ENCODE measurements around the gene ATP5F1D.

Gene ATP5F1D

GRCh38 chr19:1271528-1272422 is 30.2 kb downstream of the ATP5F1D start:
- no peak for DNase-seq

DNA sequence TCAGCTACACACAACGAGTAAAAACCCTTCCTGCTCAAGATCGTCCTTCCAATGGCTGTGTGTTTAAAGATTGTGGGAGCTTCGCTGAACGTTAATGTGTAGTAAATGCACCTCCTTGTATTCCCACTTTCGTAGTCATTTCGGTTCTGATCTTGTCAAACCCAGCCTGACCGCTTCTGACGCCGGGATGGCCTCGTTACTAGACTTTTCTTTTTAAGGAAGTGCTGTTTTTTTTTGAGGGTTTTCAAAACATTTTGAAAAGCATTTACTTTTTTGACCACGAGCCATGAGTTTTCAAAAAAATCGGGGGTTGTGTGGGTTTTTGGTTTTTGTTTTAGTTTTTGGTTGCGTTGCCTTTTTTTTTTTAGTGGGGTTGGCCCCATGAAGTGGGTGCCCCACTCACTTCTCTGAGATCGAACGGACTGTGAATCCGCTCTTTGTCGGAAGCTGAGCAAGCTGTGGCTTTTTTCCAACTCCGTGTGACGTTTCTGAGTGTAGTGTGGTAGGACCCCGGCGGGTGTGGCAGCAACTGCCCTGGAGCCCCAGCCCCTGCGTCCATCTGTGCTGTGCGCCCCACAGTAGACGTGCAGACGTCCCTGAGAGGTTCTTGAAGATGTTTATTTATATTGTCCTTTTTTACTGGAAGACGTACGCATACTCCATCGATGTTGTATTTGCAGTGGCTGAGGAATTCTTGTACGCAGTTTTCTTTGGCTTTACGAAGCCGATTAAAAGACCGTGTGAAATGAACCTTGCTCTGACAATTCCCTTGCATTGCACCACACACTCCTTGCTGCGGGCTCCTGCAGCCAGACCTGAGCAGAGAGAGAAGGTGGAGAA is 31.1 kb downstream of the ATP5F1D start:
- no peak for DNase-seq

GRCh38 chr19:1273263-1274041 is 31.9 kb downstream of the ATP5F1D start:
- DNase-seq = peak; percentile 12

GRCh38 chr19:1274081-1274851 is 32.7 kb downstream of the ATP5F1D start:
- DNase-seq = no peak

GRCh38 chr19:1274852-1275259 is 33.3 kb downstream of the ATP5F1D start:
- no peak for DNase-seq

GRCh38 chr19:1275260-1275975 is 33.9 kb downstream of the ATP5F1D start, which contains the start of gene FAM174C:
TSS of gene FAM174C (plus strand) at chr19:1275530. CDS start at chr19:1275550, 20 bp downstream.
- peak; percentile 97 for DNase-seq

DNA sequence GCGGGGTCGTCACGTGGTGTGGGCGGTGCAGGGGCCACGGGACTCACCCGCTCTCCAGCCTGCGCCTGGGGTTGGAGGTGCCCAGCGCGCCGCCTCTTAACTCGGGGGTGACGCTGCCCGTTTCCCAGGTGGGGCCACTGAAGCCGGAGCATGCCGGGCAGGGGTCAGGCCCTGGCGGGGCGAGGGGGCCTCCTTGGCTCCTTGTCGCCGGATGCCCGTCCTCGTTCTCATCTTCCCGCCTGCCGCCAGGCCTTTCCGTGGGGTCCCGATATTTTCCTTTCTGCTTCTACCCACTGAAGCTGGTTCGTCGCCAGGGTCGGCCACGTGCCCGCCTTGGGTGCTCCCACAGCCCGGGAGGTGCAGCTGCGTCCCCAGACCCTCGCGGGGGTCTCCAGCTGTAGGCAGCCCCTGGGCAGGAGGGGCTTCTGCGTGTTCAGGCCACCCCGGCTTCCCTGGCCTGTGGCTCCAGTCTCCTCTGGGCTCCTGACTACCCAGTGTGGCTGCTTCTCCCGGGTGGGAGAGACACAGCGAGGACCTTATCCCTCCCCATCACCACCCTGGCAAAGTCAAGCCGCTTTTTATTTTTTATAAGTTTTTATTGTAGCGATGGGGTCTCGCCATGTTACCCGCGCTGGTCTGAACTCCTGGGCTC is 34.6 kb downstream of the ATP5F1D start:
- no peak for DNase-seq

DNA sequence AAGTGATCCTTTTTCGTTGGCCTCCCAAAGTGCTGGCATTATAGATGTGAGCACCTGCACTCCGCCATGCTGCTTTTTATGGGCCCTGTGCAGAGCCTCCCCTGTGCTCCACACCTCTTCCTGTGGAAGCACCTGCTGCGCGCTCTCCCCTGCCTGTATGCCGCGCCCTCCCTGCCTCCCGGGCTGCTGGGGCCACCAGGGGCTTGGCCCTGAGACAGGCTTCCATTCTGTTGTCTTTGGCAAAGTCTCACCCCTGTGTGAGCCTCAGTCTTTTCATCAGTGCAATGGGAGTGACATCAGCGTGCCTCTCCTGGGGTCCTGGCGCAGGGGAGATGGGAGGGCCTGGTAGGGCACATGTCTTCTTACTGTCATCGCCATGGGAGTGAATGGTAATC is 35.1 kb downstream of the ATP5F1D start:
- DNase-seq = peak; percentile 37

GRCh38 chr19:1277061-1277460 is 35.5 kb downstream of the ATP5F1D start:
- no peak for DNase-seq

DNA sequence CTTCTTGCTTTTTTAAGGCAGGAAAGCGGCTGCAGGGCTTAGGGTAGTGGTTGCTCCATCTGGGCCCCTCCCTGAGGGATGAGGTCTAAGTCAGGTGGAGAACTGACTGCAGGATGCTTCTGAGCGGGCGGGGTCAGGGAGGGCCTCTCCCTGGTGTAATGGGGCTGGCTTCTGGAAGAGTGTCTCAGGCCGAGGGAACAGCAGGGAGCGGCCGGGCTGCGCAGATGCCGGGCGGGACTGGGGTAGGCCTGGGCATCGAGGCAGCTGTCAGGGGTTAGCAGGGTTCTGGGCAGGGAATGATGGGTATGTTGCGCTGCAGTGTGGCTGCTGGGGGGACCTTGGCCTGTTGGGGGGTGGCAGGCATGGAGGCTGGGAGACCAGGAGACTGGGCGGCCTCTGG is 36.5 kb downstream of the ATP5F1D start:
- no peak for DNase-seq

GRCh38 chr19:1278713-1279660 is 37.4 kb downstream of the ATP5F1D start:
- DNase-seq = no peak

DNA sequence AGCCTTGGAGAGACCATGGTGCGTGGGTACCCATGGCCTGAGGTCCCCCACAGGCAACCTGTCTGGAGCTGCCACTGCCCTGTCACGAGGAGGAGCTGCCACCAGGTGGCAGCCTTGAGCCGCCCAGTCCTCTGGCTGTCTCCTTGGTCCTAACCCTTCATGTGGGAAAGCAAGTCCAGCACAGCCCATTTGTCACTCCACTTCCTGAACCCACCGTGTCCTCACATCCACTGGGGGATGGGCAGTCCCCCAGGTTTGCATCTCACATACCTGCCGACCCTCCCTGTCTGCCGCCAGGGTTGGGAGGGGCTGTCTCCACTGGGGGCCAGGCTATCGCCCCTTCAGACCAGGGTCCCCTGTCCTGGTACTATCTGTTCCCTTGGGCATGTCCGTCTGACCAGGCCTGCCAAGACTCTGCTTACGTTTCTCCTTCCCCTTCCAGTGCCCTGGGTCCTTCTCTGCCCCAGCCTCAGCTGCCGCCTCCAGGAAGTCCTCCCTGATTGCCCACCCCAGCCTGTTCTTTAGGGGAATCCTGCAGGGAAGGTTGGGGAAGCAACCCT is 38.3 kb downstream of the ATP5F1D start:
- DNase-seq = peak; percentile 83

GRCh38 chr19:1280636-1281568 is 39.4 kb downstream of the ATP5F1D start:
- no peak for DNase-seq

- no peak for DNase-seq
These were observed 40.2 kb downstream of the ATP5F1D start for GRCh38 chr19:1281569-1282287.

DNA sequence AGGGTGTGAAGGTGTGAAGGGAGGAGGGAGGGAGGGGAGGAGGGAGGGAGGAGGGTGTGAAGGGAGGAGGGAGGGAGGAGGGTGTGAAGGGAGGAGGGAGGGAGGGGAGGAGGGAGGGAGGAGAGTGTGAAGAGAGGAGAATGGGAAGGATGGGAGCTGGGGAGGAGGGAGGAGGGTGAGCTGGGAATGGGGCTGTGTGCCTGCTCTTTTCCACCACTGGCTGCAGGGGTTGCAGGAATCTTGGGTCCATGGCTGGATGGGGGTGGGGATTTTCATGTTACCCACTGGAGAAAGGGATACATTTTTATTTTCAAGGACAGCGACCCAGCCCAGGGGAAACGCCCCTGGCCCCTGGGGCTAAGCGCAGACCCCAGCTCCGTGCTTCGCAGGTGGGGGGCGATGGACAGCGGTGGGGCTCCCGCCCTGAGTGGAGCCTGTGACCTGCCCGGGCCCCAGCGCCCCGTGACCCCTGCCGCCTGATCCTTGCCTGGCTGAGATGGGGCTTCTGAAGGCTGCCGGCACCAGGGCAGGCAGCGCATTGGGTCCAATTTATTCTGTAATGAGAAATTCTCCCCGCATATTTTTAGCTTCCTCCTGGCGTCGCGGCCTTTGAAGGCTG is 41.1 kb downstream of the ATP5F1D start:
- no peak for DNase-seq

GRCh38 chr19:1283207-1283916 is 41.8 kb downstream of the ATP5F1D start:
- no peak for DNase-seq
